NCI-H1048 (cell line): ENCODE results near the gene CLEC20A.

Source experiments
- DNase-seq: peaks from one replicate; lab custom pipeline; 2025; lab: John Stamatoyannopoulos, UW

Gene CLEC20A

DNA sequence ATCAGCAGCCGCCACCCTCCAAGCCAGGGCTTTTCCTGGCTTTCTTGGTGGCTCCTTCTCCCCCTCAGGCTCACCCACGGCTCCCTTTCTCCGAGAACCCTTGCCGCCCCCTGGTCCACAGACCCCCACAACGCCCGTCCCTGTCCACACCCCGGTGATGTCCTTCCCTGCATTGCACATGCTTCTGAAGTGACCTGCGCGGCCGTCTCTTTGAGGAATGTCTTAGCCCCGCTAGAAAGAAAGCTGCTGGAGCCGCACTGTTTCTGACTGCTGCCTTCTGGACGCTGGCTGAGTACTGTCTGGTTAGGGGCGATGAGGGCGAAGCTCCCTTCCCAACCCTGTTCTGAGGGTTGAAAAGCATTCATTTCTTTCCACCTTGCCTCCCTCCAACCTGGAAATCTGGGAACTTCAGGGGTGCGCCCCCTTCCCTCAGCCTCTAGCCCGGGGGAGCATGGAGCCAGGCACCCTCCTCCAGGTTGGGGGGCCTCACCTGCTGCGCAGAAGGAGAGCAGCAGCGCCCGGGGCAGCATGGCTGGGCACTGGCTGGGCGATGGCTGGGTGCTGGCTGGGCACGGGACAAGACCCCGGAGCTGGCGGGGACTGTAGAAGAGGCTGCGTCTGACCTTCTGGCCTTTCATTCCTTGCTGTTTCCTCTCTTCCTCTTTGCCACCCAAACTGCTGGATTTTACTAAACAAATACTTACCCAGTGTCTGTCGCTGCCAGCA lies at the start of gene CLEC20A:
Gene CLEC20A (minus strand): TSS at position 555 of the 726 bp plus-strand sequence. CDS start 25 bp downstream, at position 530.
- no peak for DNase-seq

DNA sequence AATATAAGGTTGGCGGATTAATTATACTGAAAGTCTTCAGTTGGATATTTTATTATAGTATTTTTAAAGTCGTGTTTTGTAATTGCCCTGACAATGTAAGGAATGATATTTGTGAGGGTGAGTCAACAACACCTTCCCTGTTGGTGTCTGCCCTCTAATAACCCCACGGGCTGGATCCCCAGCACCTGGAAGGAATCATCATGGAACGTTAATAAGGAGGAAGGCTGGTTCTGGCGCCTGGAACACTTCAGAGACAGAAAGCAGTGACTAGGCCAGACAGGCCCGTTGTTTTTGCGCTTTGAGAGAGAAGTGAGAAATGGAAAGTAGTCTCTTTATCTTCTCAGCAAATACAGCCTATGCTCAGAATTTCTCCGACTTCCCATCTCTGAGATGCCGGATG lies 47.8 kb upstream of the CLEC20A start:
- no peak for DNase-seq

- no peak for DNase-seq
These were observed 46.5 kb upstream of the CLEC20A start for GRCh38 chr1:178543290-178543607.

DNA sequence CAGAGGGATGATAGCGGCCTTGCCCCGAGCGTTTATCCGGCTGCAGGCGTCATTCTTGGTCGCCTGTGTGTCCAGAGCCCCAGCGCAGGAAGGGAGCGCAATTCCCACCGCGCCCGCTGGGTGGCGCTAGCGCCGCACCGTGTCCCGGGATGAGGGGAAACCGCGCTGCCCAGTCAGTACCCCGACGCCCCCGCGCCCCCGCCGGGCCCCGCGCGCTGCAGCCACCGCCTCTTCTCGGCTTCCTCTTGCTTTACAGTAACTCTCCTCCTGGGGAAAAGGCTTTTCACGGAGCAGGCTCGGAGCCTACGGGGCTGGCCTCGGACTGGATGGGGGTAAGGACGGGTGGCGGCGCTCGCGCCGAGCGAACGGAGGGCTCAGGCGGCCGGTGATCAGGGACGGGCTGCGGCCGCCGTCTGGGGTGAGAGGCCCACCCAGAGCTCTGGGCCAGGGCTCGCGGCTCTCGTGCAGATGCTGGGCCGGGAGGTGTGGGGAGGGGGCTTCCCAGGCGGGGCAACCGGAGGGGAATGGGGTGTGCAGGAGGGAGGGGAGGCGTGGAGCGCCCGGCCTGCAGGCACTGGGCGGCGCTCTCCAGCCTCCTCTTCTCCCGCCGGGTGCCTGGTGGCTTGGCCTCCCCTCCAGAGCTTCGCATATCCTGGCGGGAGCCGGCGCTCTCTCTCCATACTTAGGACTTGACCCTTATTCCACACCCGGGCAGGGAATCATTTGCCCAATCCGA lies 46.0 kb upstream of the CLEC20A start:
- DNase-seq: peak; percentile 83

GRCh38 chr1:178541829-178542553 lies 45.2 kb upstream of the CLEC20A start:
- no peak for DNase-seq

DNA sequence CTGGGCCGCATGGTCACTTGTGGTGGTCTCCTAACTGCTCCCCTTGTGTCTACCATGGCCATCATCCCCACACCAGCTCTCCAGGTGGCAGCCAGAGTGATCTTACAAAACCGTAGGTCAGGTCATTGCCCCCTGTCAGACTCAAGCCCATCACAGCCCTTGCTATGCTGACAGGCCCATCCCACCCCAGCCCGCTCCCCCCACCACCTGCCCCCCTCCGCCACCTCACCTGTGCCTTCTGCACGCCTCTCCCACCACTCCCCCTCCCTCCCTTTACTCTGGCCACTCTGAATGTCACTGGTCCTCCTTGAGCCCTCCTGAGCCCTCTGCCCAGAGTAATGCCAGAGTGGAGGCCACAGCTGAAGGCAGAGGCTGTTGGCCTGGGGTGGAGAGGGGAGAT lies 44.6 kb upstream of the CLEC20A start:
- no peak for DNase-seq

- DNase-seq: no peak
These were observed 43.9 kb upstream of the CLEC20A start for GRCh38 chr1:178540646-178541045.

DNA sequence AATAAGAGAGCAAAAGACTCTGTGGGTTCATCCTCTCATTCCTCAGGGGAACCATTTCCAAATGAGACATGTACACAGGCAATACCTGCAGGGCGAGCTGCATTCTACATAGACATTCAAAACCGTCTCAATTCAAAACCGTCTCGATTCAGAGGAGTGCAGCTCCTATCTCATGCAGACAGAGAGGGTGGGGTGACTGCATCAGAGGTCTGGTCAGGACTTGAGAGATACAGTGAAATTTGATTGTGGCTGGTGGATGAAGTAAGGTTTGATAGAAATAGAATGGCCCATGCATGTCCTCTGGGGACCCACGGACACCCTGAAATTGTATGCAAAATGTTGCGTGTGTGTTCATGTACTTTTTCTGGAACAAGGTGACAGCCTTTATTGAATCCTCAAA lies 43.4 kb upstream of the CLEC20A start:
- DNase-seq: no peak

DNA sequence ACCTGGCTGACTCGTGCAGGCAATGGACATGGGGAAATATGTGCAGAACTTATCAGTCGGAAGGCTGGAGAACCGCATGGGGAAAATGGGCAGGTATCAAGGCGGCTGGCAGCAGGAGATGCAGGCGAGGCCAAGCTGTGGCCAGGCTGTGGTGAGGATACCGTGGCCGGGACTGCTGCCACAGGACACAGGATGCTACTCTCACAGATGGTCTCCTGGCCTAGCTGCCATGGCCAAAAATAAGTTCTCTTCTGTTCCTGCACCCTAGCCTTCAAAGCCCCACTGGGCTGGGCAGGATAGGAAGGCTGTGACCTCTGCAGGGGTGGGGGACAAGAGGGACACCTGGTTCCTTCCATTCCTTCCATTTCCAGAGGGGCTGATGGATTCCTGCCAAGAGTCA lies 42.5 kb upstream of the CLEC20A start:
- no peak for DNase-seq

DNA sequence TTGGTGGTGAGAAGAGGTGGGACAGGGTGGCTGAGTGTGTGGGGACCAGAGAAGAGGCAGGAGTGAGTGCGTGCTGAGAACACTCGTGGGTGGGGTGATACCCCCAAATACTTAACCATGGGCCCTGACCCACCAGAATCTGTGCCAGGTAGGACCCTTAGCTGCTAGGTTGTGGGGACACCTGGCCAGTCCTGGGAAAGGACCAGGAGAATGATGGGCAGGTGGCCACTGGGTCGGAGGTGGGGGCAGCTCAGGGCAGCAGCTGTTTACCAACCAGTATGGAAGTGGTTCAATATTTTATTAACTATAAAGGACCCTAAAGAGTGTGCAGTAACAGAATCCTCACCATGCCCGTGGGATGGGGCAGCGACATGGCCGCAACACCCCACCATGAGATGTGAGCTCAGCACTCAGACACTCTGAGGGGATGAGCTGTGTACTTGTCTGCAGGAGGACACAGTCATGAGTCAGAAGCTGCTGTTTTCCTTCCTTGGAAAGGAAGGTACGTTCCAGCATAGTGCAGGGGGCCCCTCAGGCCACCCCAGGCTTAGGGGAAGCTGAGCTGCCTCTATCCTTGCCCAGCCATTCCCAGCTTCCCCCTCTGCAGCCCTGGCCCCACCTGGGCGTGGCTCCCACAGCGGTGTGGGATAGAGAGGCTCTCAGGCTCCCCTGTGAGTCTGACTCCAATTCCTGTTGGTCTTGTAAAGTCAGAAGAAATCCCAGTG lies 41.6 kb upstream of the CLEC20A start:
- DNase-seq: no peak

DNA sequence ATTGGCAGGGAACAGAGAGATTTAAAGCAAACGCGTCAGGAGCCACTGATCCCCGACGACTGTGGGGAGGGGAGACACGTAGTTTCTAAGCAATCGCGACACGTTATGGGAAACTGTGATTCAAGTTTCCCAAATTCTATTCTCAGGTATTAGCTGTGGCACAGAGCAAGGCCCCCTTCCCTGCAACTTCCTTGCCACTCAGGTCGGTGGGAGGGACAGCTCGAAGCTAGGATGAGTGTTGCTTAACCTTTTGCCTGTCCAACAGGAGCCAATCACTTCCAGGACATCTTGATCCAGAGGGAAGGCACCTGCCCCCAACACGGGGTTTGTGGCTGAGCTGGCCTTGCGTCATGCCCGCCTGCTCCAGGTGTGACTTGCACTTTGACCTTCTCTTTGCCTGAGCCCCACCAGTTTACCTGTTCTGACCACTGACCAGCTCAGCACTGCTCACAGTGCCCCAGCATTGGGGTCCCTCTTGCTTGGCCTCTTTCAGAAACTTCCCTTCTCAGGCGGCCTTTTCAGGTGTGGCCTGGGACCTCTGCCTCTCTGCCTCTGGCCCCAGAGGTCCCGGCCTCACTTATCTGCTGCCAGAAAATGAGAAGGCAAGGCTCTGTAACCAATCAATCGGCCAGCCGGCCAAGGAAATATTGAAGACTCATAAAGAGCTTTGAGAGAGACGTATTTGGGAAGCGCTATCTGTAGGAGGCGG lies 40.8 kb upstream of the CLEC20A start:
- no peak for DNase-seq

DNA sequence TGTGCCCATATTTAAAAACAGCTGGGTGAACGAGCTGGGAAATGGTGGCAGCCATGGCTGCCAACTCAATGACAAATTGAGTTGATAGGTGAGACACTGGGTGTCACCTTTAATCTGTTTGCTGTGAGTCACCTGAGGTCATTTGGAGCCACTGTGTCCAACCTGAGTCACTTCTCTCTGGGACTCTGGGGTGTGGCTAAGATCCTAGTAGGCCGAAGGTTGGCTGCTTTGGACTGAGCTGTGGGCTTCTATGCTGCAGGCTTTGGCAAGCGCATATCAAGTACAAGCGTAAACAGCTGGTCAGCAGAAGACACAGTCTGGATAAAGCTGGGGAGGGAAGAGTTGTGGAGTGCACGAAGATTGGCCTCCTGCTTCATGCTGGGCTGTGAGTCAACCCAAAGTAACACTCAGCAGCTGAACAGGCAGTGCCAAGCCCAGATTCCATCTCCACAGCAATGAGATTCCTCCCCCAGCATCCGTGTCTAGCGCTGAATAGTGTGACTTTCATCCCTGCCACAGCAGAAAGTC lies 40.1 kb upstream of the CLEC20A start:
- DNase-seq: no peak

DNA sequence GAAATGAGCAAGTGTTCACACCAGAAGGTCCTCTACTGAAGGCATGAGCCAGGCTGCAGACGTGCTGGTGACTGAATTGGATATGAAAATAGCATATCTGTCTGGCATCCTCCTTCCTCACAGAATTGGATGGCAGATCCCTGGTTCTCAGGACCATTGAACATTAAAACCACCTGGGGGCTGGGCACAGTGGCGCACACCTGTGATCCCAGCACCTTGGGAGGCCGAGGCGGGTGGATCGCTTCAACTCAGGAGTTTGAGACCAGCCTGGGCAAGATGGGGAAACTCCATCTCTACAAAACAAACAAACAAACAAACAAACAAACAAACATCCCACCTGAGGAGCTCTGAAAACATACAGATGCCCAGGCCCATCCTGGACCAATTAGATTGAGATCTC lies 39.6 kb upstream of the CLEC20A start:
- DNase-seq: no peak

- no peak for DNase-seq
These were observed 37.5 kb upstream of the CLEC20A start for GRCh38 chr1:178534137-178534868.

DNA sequence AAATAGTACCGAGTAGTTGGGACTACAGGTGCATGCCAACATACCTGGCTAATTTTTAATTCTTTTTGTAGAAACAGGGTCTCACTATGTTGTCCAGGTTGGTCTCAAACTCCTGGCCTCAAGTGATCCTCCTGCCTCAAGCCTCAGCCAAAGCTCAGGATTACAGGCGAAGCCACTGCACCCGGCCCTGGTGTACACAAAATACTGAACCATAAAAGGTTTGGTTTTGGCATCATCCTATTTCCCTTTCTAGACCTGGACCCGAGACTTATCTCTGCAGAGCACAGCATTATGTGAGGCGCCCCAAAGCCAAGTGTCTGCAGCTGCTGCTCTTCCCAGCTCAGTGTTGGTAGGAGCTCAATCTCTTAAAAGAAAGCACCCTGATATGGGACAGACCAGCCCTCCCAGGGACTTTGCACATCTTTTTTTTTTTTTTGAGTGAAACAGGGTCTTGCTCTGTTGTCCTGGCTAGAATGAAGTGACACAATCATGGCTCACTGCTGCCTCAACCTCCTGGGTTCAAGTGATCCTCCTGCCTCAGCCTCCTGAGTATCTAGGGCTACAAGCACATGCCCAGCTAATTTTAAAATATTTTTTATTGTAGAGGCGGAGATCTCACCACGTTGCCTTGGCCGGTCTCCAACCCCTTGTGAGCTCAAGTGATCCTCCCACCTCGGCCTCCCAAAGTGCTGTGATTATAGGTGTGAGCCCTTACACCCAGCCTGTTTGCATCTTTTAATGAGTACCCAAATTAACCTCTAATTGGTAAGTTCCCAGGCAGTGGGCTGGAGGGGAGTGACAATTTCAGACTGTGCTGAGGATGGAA lies 36.6 kb upstream of the CLEC20A start:
- DNase-seq: no peak

DNA sequence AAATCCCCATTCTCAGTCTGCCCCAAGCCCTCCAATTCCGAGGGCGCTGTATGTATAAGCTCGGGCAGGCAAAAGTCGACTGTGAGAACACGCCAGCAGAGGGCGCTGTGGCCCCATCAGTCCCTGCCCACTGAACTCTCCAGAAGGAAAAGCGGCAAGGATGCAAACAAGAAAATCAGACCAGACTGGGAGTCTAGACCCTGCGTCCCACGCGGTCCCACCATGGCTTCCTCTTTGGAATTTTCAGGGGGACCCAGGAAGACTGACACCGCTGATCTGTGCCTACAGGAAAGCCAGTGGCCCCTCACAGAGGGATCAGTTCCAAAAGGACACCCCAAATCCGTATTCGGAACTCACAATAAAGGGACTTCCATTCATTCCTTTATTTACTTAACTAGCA lies 35.6 kb upstream of the CLEC20A start:
- DNase-seq: peak; percentile 93

GRCh38 chr1:178531887-178532286 lies 35.1 kb upstream of the CLEC20A start:
- no peak for DNase-seq

DNA sequence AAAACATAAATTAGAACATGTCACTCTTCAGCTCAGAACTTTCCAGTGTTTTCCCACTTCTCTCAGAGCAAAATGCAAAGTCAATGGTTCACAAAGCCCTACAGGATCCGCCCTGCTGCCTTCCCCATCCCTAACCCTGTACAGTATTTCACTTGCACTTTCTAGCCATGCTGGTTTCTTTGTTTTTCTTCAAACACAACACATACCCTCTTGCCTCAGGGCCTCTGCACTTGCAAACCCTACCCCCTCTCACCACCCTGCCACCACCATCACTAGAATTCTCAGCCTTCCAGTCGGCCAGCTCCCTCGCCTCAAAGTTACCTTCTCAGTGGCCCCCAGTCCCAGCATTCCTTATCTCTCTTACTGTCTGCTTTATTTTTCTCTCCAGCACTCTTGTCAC lies 33.7 kb upstream of the CLEC20A start:
- no peak for DNase-seq

- no peak for DNase-seq
These were observed 33.3 kb upstream of the CLEC20A start for GRCh38 chr1:178530037-178530402.
